NB4 (cell line): ENCODE data around the gene KCNG2.

Experiments used
- POLR2A ChIP-seq: IDR thresholded peaks from 2 replicates; pipeline ENCODE4 v1.6.1; 2011; ENCODE audit warnings: mild to moderate bottlenecking; ENCODE audit not compliant: insufficient read length; ENCODE audit errors: extremely low read depth
- TF ChIP-seq, protein P1 (sequence below): IDR thresholded peaks from one replicate; pipeline ENCODE4 v1.5.1; 2012; ENCODE audit warnings: low read depth, low read length
- TF ChIP-seq, protein P2 (sequence below): IDR thresholded peaks from 2 replicates; pipeline ENCODE4 v1.6.1; 2011; ENCODE audit warnings: low read depth, low read length

DNA sequence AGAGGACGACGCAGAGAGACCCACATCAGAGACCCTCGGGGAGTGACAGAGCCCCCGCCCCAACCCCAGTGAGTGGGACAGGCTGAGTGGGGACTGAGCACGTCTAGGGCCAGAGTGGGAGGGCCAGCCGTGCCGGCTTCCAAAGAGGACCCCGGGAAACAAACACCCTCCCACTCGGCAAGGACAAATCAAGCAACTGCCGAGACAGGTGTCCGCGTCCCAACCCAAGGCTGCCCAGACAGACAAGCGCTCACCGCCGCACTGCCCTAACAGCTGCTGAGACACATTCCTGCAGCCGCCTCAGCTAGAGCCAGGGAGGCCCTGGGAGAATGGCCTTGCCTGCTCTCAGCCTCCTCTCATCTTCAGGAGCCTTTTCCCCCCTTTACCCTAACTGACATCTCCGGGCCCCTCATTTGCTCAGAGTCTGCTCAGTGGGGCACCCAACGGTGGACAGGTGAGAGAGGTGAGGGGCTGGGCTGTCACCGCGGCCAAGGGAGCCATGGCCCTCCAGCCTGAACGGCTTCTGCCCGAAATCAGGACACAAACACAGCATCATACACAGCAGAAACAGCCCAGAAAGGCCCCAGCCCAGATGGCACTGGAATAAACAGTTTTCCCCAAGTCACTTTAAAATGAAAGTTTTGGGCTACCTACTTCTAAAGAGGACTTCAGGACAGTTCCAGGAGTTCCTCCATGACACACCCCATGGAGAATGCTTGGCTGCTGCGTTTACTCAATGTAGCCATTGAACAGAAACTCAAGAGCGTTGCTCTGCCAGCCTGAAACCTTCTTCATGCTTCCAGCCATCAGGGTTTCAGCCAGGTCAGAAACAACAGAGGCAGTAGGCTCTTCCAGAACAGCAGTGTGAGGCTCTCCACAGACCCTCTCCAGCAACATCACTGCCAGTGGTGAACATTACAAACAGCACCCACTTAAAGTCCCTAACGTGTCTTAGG, 130.1 kb downstream of the KCNG2 start:
- TF ChIP-seq, protein P1, sequence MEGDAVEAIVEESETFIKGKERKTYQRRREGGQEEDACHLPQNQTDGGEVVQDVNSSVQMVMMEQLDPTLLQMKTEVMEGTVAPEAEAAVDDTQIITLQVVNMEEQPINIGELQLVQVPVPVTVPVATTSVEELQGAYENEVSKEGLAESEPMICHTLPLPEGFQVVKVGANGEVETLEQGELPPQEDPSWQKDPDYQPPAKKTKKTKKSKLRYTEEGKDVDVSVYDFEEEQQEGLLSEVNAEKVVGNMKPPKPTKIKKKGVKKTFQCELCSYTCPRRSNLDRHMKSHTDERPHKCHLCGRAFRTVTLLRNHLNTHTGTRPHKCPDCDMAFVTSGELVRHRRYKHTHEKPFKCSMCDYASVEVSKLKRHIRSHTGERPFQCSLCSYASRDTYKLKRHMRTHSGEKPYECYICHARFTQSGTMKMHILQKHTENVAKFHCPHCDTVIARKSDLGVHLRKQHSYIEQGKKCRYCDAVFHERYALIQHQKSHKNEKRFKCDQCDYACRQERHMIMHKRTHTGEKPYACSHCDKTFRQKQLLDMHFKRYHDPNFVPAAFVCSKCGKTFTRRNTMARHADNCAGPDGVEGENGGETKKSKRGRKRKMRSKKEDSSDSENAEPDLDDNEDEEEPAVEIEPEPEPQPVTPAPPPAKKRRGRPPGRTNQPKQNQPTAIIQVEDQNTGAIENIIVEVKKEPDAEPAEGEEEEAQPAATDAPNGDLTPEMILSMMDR: no peak
- TF ChIP-seq POLR2A: no peak
- TF ChIP-seq, protein P2, sequence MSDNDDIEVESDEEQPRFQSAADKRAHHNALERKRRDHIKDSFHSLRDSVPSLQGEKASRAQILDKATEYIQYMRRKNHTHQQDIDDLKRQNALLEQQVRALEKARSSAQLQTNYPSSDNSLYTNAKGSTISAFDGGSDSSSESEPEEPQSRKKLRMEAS: no peak
